Measurements from ENCODE around the gene STAT4.

The STAT4 gene

GRCh38 chr2:191174442-191174841 lies 23.6 kb upstream of the STAT4 start:
- in situ Hi-C loops (cut with MboI; ENCODE audit: low sequenced_read_pairs): no loop called here

GRCh38 chr2:191173206-191173605 lies 22.4 kb upstream of the STAT4 start:
- in situ Hi-C loops (cut with MboI; ENCODE audit: low sequenced_read_pairs): no loop called here

- in situ Hi-C loops (cut with MboI; ENCODE audit: low sequenced_read_pairs): no loop called here
Observed at GRCh38 chr2:191171708-191172355, 21.0 kb upstream of the STAT4 start.

- in situ Hi-C loops (cut with MboI; ENCODE audit: low sequenced_read_pairs): no loop called here
Observed at GRCh38 chr2:191171286-191171685, 20.5 kb upstream of the STAT4 start.

GRCh38 chr2:191170773-191171172 lies 20.0 kb upstream of the STAT4 start:
- in situ Hi-C loops (cut with MboI; ENCODE audit: low sequenced_read_pairs): no loop called here

GRCh38 chr2:191170301-191170636 lies 19.5 kb upstream of the STAT4 start:
- in situ Hi-C loops (cut with MboI; ENCODE audit: low sequenced_read_pairs): no loop called here

GRCh38 chr2:191169456-191170300 lies 18.9 kb upstream of the STAT4 start:
- in situ Hi-C loops (cut with MboI; ENCODE audit: low sequenced_read_pairs): no loop called here

- in situ Hi-C loops (cut with MboI; ENCODE audit: low sequenced_read_pairs): no loop called here
Observed at GRCh38 chr2:191167766-191168165, 17.0 kb upstream of the STAT4 start.

GRCh38 chr2:191166756-191167445 lies 16.1 kb upstream of the STAT4 start:
- in situ Hi-C loops (cut with MboI; ENCODE audit: low sequenced_read_pairs): no loop called here

GRCh38 chr2:191166111-191166755 lies 15.4 kb upstream of the STAT4 start:
- in situ Hi-C loops (cut with MboI; ENCODE audit: low sequenced_read_pairs): no loop called here

- in situ Hi-C loops (cut with MboI; ENCODE audit: low sequenced_read_pairs): no loop called here
Observed at GRCh38 chr2:191165176-191165643, 14.4 kb upstream of the STAT4 start.

GRCh38 chr2:191158747-191159146 lies 8.0 kb upstream of the STAT4 start:
- in situ Hi-C loops (cut with MboI; ENCODE audit: low sequenced_read_pairs): no loop called here

- in situ Hi-C loops (cut with MboI; ENCODE audit: low sequenced_read_pairs): no loop called here
Observed at GRCh38 chr2:191158193-191158592, 7.4 kb upstream of the STAT4 start.

- in situ Hi-C loops (cut with MboI; ENCODE audit: low sequenced_read_pairs): no loop called here
Observed at GRCh38 chr2:191155608-191156071, 4.8 kb upstream of the STAT4 start.

GRCh38 chr2:191153716-191154115 lies 2.9 kb upstream of the STAT4 start:
- in situ Hi-C loops (cut with MboI; ENCODE audit: low sequenced_read_pairs): no loop called here

GRCh38 chr2:191152482-191153240 lies 1.9 kb upstream of the STAT4 start:
- in situ Hi-C loops (cut with MboI; ENCODE audit: low sequenced_read_pairs): no loop called here

GRCh38 chr2:191151331-191151730 lies 537 bp upstream of the STAT4 start:
- in situ Hi-C loops (cut with MboI; ENCODE audit: low sequenced_read_pairs): no loop called here

GRCh38 chr2:191150230-191150599 lies 579 bp downstream of the STAT4 start:
- in situ Hi-C loops (cut with MboI; ENCODE audit: low sequenced_read_pairs): no loop called here

GRCh38 chr2:191149391-191149790 lies 1.4 kb downstream of the STAT4 start:
- in situ Hi-C loops (cut with MboI; ENCODE audit: low sequenced_read_pairs): no loop called here

- in situ Hi-C loops (cut with MboI; ENCODE audit: low sequenced_read_pairs): no loop called here
Observed at GRCh38 chr2:191148791-191149190, 2.0 kb downstream of the STAT4 start.

GRCh38 chr2:191148281-191148680 lies 2.5 kb downstream of the STAT4 start:
- in situ Hi-C loops (cut with MboI; ENCODE audit: low sequenced_read_pairs): no loop called here
